Aorta (tissue), 5 donors: ENCODE results near the gene TRIM67. TPM values are rescaled to one million over a fixed set of nuclear protein-coding genes. Genes with fewer than 3 reads are reported as not detected.

Experiments
- ATAC-seq: fragments of 200-7000 bp; cut with Tn5 transposase; one replicate; pipeline ENCODE4 v1.9.1; 2022; ENCODE audit warnings: moderate library complexity; ENCODE audit not compliant: low FRiP score
- DNase-seq, 2 donors: peaks; one replicate each; pipeline ENCODE4 v3.0.0-alpha.2; 2020
- H3K27ac ChIP-seq, 2 donors: one replicate each; pipeline ENCODE4 v1.5.1; 2013; ENCODE audit warnings: low read length in 2 of 2, mild to moderate bottlenecking in 2 of 2, moderate library complexity in 2 of 2, control low read depth in 1 of 2, inconsistent platforms in 1 of 2, low read depth in 1 of 2
- H3K27me3 ChIP-seq, 2 donors: one replicate each; pipeline ENCODE4 v1.6.1; 2013; ENCODE audit warnings: control low read depth in 1 of 2, low read length in 1 of 2, mild to moderate bottlenecking in 1 of 2, moderate library complexity in 1 of 2; ENCODE audit not compliant: insufficient read depth in 2 of 2, control insufficient read depth in 1 of 2
- H3K36me3 ChIP-seq, 2 donors: one replicate each; pipeline ENCODE4 v1.6.1; 2013; ENCODE audit warnings: control low read depth in 1 of 2, low read length in 1 of 2, mild to moderate bottlenecking in 1 of 2; ENCODE audit not compliant: insufficient read depth in 2 of 2, control insufficient read depth in 1 of 2
- H3K4me1 ChIP-seq, 2 donors: one replicate each; pipeline ENCODE4 v1.6.1; 2013; ENCODE audit warnings: low read length in 2 of 2, control low read depth in 1 of 2, mild to moderate bottlenecking in 1 of 2, moderate library complexity in 1 of 2; ENCODE audit not compliant: insufficient read depth in 2 of 2, control insufficient read depth in 1 of 2
- H3K4me3 ChIP-seq, 2 donors: one replicate each; pipeline ENCODE4 v1.5.1; 2013; ENCODE audit warnings: low read length in 2 of 2, control low read depth in 1 of 2, mild to moderate bottlenecking in 1 of 2
- H3K9me3 ChIP-seq: one replicate; pipeline ENCODE4 v1.6.1; 2013; ENCODE audit warnings: mild to moderate bottlenecking, low read length; ENCODE audit not compliant: control insufficient read depth
- WGBS, 2 donors: extraction: QIAGEN DNeasy Blood & Tissue Kit; methylation state at CpG; one replicate each; pipeline ENCODE4 v1.1.7; 2013; 5-methylcytosine and 5-hydroxymethylcytosine counted together
- intact Hi-C, 2 donors: fragments of 100-400 bp; cut with DNase I; formaldehyde crosslinking; loops; one replicate each; pipeline versions ENCODE4 v1.14.2 to v1.15.0; 2022
- polyA plus RNA-seq, 2 donors: library from polyadenylated mRNA; stranded (reverse); fragments of 200-250 nt; gene quantifications; one replicate each; pipeline ENCODE4 v1.2.3, GENCODE V29; 2013
- total RNA-seq, 2 donors: library from RNA; stranded (reverse); fragmentation: NEBNext Ultra II Directional; extraction: Animal tissue kit (Norgen Biotek cat#: 25700); gene quantifications; one replicate each; pipeline ENCODE4 v1.2.1, GENCODE V29; 2021
- donor health status: healthy with polysubstance abuse.
- donor health status: Bipolar disorder and iron deficiency.
- donor health status: DM: no; HTN: no; CAD: no.
- donor health status: DM: no; HTN: no; CAD: no.
- donor health status: DM: yes; HTN: yes; CAD: no.

Gene TRIM67
- total and polyA plus RNA-seq, 4 donors, result under 0.01 TPM; not detected in 3

DNA sequence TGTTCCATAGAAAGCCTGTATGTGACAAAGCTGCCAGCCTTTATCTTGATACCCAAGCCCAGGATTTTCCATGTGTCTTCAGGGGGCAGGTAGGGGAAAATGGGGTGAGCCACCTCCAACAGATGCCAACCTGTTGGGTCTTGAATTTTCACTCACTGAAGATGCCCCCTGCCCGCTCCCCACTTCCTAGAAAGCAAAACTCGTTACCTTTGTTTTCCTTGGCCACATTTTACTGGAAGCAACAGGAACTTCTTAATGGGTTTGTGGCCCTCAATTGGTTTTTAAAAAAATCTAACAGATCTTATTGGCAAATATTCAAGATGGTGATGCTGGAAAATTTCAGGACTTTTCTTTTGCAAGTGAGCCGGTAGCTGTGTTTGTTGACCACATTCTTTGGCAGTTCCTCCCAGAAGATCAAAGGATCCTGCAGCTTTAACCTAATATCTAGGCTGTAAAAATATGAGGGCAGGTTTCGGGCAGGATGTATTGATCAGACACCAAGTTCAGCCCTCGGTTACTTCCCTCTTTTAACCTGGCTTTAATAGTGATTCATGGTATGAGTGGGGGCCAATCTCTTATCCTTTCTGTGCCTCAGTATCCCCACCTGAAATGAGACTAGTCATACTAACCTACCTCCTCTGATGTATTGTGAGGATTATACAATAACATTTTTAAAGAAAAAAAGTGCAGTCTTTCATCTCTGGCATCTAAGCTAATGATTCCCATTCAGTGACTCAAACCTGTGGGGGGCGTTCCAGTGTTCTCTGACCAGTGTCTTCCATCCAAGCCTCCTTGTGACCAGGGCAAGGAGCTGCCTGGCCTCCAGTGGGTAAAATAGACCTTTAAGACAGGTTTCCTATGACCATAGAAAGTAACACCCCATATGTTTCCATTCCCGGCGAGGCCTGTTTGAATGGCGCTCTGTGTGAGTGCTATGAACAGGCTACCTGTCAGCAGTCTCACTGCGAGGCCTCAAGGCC is 57.9 kb downstream of the TRIM67 start:
- no peak for DNase-seq
- Histone ChIP-seq H3K4me3 (no peak overlapping the region), H3K36me3 (peaks cover under 1 to 3% of the 10 kb centered on the region in 2 donors), H3K9me3 (no peaks in the 10 kb centered on the region), H3K27ac (no peak overlapping the region), H3K27me3 (no peaks in the 10 kb centered on the region), H3K4me1 (no peaks in the 10 kb centered on the region)
- WGBS, 2 donors, result 82 to 86% methylated on average over 10 of the region's 10 CpGs
- intact Hi-C loops, result loop anchor here (10.0 kb wide), 2 partner anchors 295 to 305 kb away; no protein-coding TSS in a partner anchor
- no peak for ATAC-seq

DNA sequence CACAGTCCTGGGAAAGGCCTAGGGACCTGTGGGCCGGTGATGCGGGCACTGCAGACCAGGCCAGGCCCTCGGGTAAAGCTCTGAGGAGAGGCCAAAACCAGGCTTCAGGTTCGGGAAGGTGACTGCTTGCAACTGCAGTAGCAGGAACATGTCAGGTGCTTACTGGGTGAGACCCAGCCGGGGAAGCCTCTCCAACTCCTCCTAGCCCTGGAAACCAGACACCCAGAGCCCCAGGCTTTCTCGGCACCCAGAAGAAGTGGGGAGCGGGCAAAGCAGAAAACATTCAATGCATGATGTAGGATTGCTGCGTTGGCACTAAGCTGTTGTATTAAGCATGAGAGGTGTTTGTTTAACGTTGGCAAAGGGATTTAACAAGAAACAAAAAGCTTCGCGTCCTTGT is 58.9 kb downstream of the TRIM67 start:
- no peaks in the 10 kb centered on the region for H3K27me3 ChIP-seq
- no peak for ATAC-seq
- H3K9me3 ChIP-seq, result no peaks in the 10 kb centered on the region
- intact Hi-C loops, result no loop called here
- peaks cover 3 to 4% of the 10 kb centered on the region in 2 donors for H3K36me3 ChIP-seq
- no peaks in the 10 kb centered on the region for H3K4me1 ChIP-seq
- DNase-seq, result no peak
- no peak overlapping the region for H3K4me3 ChIP-seq
- 83 to 84% methylated on average over 11 of the region's 11 CpGs for WGBS, 2 donors
- H3K27ac ChIP-seq, result no peak overlapping the region

DNA sequence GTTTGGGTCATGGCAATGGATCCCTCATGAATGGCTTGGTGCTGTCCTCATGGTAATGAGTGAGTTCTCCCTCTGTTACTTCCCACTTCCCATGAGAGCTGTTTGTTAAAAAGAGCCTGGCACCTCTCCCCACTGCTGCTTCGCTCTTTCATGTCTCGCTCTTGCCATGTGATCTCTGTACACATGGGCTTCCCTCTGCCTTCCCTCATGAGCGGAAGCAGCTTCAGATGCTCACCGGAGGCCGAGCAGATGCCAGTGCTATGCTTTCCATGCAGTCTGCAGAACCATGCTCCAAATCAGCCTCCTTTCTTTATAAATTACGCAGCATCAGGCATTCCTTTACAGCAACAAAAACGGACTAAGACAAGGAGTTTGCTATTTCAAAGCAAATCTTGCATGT is 64.3 kb downstream of the TRIM67 start:
- Histone ChIP-seq H3K4me3 (no peak overlapping the region), H3K36me3 (peaks cover 4 to 6% of the 10 kb centered on the region in 2 donors), H3K27me3 (no peaks in the 10 kb centered on the region), H3K4me1 (no peaks in the 10 kb centered on the region), H3K9me3 (no peaks in the 10 kb centered on the region), H3K27ac (no peak overlapping the region)
- ATAC-seq, result no peak
- intact Hi-C loops, result no loop called here
- no peak for DNase-seq
- 90 to 93% methylated on average over 7 of the region's 7 CpGs for WGBS, 2 donors

DNA sequence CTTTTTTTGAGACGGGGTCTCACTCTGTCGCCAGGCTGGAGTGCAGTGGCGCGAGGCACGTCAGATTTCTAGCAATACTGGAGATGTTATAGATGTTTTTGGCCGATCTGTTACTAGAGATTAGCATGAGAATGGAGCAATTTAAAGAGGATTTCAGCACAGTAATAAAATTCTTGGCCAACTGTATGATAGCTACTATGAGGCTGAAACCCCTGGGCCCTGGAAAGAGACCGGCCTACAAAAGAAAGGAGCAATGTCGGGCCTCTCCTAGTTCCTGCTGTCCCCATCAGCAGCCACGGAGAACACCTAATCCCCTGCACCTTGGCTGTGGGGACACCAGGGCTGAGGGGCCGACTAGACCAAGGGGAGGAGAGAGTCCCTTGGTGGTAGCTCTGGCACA is 69.7 kb downstream of the TRIM67 start:
- Histone ChIP-seq H3K36me3 (no peaks in the 10 kb centered on the region), H3K4me3 (no peak overlapping the region)

DNA sequence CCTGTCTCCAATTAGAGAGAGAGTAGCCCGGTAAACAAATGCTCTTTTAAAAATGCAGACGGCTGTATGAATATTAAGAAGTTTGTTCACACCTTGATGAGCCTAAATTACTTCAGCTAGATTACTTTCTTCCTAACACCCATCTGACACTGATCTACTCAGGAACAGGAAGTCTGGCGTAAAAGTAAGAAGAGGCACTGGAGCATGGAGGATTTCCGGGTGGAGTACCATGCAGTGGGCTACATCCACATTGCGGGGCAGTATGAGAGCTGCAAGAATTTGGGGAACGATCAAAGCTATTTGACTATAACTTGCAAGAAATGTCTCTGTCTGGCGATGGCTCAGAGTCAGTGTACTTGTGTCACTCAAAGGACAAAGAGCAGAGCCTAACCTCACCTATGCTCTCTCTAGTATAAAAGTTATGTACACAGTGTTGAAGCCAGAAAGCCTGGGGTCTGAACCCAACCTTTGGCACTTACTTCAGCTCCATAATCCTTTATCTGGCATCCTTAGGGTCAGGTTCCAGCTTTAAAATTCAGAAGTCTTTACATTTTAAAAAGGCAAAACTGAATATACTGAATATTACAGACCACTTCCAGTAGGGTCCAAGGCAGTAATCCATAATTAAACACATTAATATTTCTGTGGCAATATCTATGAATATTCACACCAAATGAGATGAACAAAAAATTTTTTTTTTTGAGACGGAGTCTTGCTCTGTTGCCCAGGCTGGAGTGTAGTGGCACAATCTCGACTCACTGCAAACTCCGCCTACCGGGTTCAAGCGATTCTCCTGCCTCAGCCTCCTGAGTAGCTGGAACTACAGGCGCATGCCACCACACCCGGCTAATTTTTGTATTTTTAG is 71.2 kb downstream of the TRIM67 start:
- Histone ChIP-seq H3K36me3 (no peaks in the 10 kb centered on the region), H3K27me3 (no peaks in the 10 kb centered on the region)
- no peak for ATAC-seq

More for the DNA sequence above, 69.7 kb downstream of the TRIM67 start:
- no peaks in the 10 kb centered on the region for H3K27me3 ChIP-seq
- no peaks in the 10 kb centered on the region for H3K9me3 ChIP-seq
- 92 to 94% methylated on average over 10 of the region's 10 CpGs for WGBS, 2 donors
- no peak overlapping the region for H3K27ac ChIP-seq
- DNase-seq, result no peak
- ATAC-seq, result no peak
- H3K4me1 ChIP-seq, result no peaks in the 10 kb centered on the region
- intact Hi-C loops, result no loop called here

DNA sequence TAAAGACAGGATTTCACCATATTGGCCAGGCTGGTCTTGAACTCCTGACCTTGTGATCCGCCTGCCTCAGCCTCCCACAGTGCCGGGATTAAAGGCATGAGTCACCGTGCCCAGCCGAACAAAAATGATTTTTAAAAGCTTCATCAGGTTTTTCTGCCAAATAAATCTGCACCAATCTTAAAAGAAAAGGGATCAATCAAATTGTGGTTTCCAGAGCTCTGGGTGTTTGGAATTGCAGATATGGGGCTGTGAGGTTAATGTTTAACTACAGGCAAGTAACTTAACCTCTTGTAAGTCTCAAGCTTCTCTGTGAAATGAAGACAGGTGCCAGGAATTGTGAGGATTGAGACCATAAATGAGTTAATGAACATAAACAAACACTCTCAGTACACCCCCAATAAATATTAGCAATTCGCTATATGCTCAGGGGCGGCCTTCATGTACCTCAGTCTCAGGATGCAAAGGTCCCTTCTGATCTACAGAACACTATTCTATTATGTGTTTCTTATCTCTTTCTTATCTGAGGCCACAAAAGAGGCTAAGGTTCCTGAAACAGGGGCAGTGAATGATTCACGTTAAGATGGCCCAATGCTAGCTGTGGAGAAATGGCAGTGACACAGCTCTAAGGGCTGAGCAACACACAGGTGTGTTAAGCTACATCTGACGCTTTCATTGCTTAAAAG is 72.0 kb downstream of the TRIM67 start:
- intact Hi-C loops, result no loop called here
- DNase-seq (no peak), ATAC-seq (no peak)
- Histone ChIP-seq H3K36me3 (peaks cover 3 to 4% of the 10 kb centered on the region in 2 donors), H3K9me3 (no peaks in the 10 kb centered on the region), H3K4me1 (no peaks in the 10 kb centered on the region), H3K27me3 (no peaks in the 10 kb centered on the region), H3K4me3 (no peak overlapping the region), H3K27ac (no peak overlapping the region)
- WGBS, 2 donors, result 83 to 85% methylated on average over 8 of the region's 8 CpGs

More for the DNA sequence above, 71.2 kb downstream of the TRIM67 start:
- Histone ChIP-seq H3K27ac (no peak overlapping the region), H3K4me1 (no peaks in the 10 kb centered on the region), H3K4me3 (no peak overlapping the region), H3K9me3 (no peaks in the 10 kb centered on the region)
- DNase-seq, result no peak
- intact Hi-C loops, result no loop called here
- 93 to 94% methylated on average over 14 of the region's 14 CpGs for WGBS, 2 donors

DNA sequence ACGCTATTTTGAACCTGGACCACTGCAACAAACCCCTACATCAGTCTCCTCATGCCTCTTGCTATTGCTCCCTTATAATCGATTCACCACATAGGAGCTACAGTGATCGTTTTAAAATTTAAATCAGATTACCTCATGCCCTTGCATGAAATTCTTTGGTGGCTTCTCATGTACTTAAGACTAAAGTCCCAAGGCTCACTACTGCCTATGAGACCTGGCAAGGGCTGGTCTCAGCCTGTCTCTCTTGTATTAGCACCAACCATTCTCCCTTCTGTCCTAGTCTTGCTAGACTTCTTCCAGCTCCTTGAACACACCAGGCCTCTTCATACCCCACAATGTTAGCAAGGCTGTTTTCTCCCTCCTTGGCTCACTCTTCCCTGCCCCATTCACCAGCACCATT is 72.6 kb downstream of the TRIM67 start:
- Histone ChIP-seq H3K9me3 (no peaks in the 10 kb centered on the region), H3K4me1 (no peaks in the 10 kb centered on the region), H3K36me3 (peaks cover 3 to 4% of the 10 kb centered on the region in 2 donors), H3K27me3 (no peaks in the 10 kb centered on the region), H3K4me3 (no peak overlapping the region), H3K27ac (no peak overlapping the region)
- intact Hi-C loops, result no loop called here
- WGBS, 2 donors, result 86 to 93% methylated on average over 3 of the region's 3 CpGs
- DNase-seq (no peak), ATAC-seq (no peak)

DNA sequence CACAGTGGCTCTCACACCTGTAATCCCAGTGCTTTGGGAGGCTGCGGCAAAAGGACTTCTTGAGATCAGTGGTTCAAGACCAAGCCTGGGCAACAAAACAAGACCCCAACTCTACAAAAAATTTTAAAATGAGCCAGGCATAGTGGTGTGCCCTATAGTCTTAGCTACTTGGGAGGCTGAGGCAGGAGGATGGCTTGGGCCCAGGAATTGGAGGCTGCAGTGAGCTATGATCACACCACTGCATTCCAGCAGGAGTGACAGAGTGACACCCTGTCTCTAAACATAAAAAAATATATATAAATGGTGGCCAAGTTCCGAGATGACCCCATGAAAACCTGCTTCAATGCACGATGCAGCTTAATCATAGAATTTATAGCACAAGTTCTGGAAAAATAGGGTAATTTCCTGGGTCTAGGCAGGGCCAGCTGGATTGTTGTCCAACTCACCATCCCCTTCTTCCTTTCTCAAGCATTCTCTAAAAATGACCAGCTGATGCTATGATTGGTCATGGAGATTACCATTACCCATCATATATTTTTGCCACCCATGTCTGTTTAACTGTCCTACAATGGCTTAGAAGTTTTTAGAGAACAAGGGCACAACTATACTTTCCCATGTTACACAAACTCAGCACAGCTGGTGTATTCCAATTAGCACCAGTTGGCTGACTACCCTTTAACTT is 73.8 kb downstream of the TRIM67 start:
- H3K4me3 ChIP-seq, result no peak overlapping the region
- 94 to 96% methylated on average over 3 of the region's 3 CpGs for WGBS, 2 donors
- intact Hi-C loops, result no loop called here
- no peaks in the 10 kb centered on the region for H3K9me3 ChIP-seq
- no peaks in the 10 kb centered on the region for H3K27me3 ChIP-seq
- ATAC-seq (no peak), DNase-seq (no peak)
- peaks cover 0 to 3% of the 10 kb centered on the region in 2 donors for H3K4me1 ChIP-seq
- no peak overlapping the region for H3K27ac ChIP-seq
- peaks cover 3 to 4% of the 10 kb centered on the region in 2 donors for H3K36me3 ChIP-seq
